ENCODE measurements around the gene RAB44. TPM values are rescaled to one million over a fixed set of nuclear protein-coding genes. Genes with fewer than 3 reads are reported as not detected.

The RAB44 gene
- total RNA-seq, 2 experiments from 2014 or later = 0.15 to 0.25 TPM

DNA sequence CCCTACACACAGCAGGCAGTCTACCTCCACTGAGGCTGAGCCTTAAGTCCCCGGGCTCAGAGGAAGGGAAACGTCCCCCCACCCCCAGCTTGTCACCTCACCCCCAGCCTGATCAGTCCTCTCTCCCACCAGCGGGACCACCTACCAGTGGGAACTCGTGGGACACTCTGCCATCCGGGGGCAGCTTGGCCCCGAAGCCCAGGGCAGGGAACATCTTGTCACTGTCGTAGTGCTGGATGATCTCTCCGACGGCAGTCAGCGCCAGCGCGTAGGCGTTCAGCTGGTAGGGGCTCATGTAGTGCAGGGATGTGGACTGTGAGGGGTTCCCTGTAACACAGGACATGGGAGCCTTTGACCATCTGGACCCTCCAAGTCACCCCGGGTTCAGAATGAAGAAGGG is 48.6 kb downstream of the RAB44 start:
- ChIA-PET CTCF (no interaction called here), POLR2A (interaction anchor here (1.1 kb wide), 2 partner anchors 26 to 68 kb away, joined by 3 to 4 read pairs; partner anchors contain the start of gene CDKN1A)
- Mint-ChIP-seq H3K4me1 (peaks cover 30% of the 10 kb centered on the region), H3K4me3 (no peak overlapping the region), H3K27me3 (no peaks in the 10 kb centered on the region), H3K36me3 (ENCODE audit: low read depth) (peaks cover 20% of the 10 kb centered on the region), H3K9me3 (peaks cover 19% of the 10 kb centered on the region), H3K27ac (no peak overlapping the region)
- no peak for DNase-seq

- Mint-ChIP-seq H3K9me3 (peaks cover 19% of the 10 kb centered on the region), H3K36me3 (ENCODE audit: low read depth) (peaks cover 22% of the 10 kb centered on the region), H3K27me3 (no peaks in the 10 kb centered on the region), H3K4me1 (peaks cover 38% of the 10 kb centered on the region), H3K27ac (no peak overlapping the region), H3K4me3 (no peak overlapping the region)
- CTCF ChIA-PET = interaction anchor here (1.8 kb wide), 1 partner anchor 135 kb away, joined by 4 read pairs; no protein-coding TSS in a partner anchor
- POLR2A ChIA-PET = interaction anchor here (1.5 kb wide), 1 partner anchor 150 kb away, joined by 4 read pairs; no protein-coding TSS in a partner anchor
- DNase-seq = no peak
These were observed 52.3 kb downstream of the RAB44 start for GRCh38 chr6:36749829-36750489.

- CTCF ChIA-PET = interaction anchor here (0.6 to 2.1 kb wide), 2 partner anchors 15 to 23 kb away, joined by 3 to 8 read pairs; no protein-coding TSS in a partner anchor
- Mint-ChIP-seq H3K4me1 (peaks cover 48% of the 10 kb centered on the region), H3K9me3 (peaks cover 19% of the 10 kb centered on the region), H3K4me3 (no peak overlapping the region), H3K27me3 (no peaks in the 10 kb centered on the region), H3K27ac (no peak overlapping the region), H3K36me3 (ENCODE audit: low read depth) (peaks cover 22% of the 10 kb centered on the region)
- DNase-seq = no peak
- POLR2A ChIA-PET = interaction anchor here (1.6 kb wide), 1 partner anchor 59 kb away, joined by 3 read pairs; no protein-coding TSS in a partner anchor
These were observed 53.5 kb downstream of the RAB44 start for GRCh38 chr6:36751091-36751490.

DNA sequence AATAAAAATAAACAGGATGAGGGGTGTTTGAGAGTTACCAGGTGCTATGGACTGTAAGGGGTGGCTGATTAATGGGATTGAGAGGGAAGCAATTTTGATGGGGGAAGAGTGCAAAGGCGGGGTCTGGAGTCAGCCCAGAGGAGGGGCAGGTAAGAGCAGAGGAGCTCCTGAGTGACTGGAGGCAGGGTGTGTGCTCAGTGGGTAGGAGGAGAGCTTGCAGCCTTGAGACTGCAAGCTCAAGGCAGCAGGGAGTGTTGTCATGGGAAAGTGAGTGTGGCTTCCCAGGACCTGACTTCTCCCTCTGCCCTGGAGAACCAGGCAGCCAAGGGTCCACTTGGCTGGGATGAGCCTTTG is 54.2 kb downstream of the RAB44 start:
- CTCF ChIA-PET = interaction anchor here (2.1 to 10.7 kb wide), 2 partner anchors 14 to 135 kb away, joined by 8 to 174 read pairs; no protein-coding TSS in a partner anchor
- Mint-ChIP-seq H3K27ac (peak overlapping the region; percentile 93), H3K36me3 (ENCODE audit: low read depth) (peaks cover 22% of the 10 kb centered on the region), H3K4me3 (no peak overlapping the region), H3K27me3 (no peaks in the 10 kb centered on the region), H3K4me1 (peaks cover 56% of the 10 kb centered on the region), H3K9me3 (peaks cover 19% of the 10 kb centered on the region)
- no peak for DNase-seq
- POLR2A ChIA-PET = interaction anchor here (0.6 to 1.6 kb wide), 4 partner anchors 16 to 73 kb away, joined by 3 to 4 read pairs (median 3); partner anchors contain the start of gene CDKN1A

- ChIA-PET POLR2A (interaction anchor here (0.9 to 1.6 kb wide), 6 partner anchors 8 to 138 kb away, joined by 3 to 6 read pairs (median 4); no protein-coding TSS in a partner anchor), CTCF (interaction anchor here (1.9 to 10.7 kb wide), 5 partner anchors 14 to 136 kb away, joined by 6 to 174 read pairs (median 101); no protein-coding TSS in a partner anchor)
- H3K4me1 Mint-ChIP-seq = peaks cover 61% of the 10 kb centered on the region
- peak overlapping the region; percentile 18 for H3K4me3 Mint-ChIP-seq
- H3K9me3 Mint-ChIP-seq = peaks cover 19% of the 10 kb centered on the region
- H3K36me3 Mint-ChIP-seq (ENCODE audit: low read depth) = peaks cover 22% of the 10 kb centered on the region
- no peaks in the 10 kb centered on the region for H3K27me3 Mint-ChIP-seq
- peak overlapping the region; percentile 93 for H3K27ac Mint-ChIP-seq
- peak; percentile 40 for DNase-seq
These were observed 54.7 kb downstream of the RAB44 start for GRCh38 chr6:36752187-36752885.

- ChIA-PET POLR2A (interaction anchor here (0.9 to 1.6 kb wide), 7 partner anchors 9 to 160 kb away, joined by 3 to 6 read pairs (median 3); no protein-coding TSS in a partner anchor), CTCF (interaction anchor here (1.9 to 10.7 kb wide), 6 partner anchors 13 to 137 kb away, joined by 6 to 174 read pairs (median 61); no protein-coding TSS in a partner anchor)
- no peak for DNase-seq
- Mint-ChIP-seq H3K9me3 (peaks cover 19% of the 10 kb centered on the region), H3K27me3 (no peaks in the 10 kb centered on the region), H3K27ac (peak overlapping the region; percentile 93), H3K36me3 (ENCODE audit: low read depth) (peaks cover 21% of the 10 kb centered on the region), H3K4me1 (peaks cover 66% of the 10 kb centered on the region), H3K4me3 (no peak overlapping the region)
These were observed 55.4 kb downstream of the RAB44 start for GRCh38 chr6:36752886-36753506.

- peaks cover 16% of the 10 kb centered on the region for H3K9me3 Mint-ChIP-seq
- peaks cover 71% of the 10 kb centered on the region for H3K4me1 Mint-ChIP-seq
- DNase-seq = no peak
- ChIA-PET CTCF (interaction anchor here (0.6 to 10.7 kb wide), 11 partner anchors 13 to 413 kb away, joined by 3 to 174 read pairs (median 6); no protein-coding TSS in a partner anchor), POLR2A (interaction anchor here (1.2 to 3.4 kb wide), 5 partner anchors 26 to 161 kb away, joined by 3 to 30 read pairs (median 5); partner anchors contain the start of gene CDKN1A)
- H3K4me3 Mint-ChIP-seq = no peak overlapping the region
- H3K27ac Mint-ChIP-seq = peak overlapping the region; percentile 93
- peaks cover 14% of the 10 kb centered on the region for H3K36me3 Mint-ChIP-seq (ENCODE audit: low read depth)
- no peaks in the 10 kb centered on the region for H3K27me3 Mint-ChIP-seq
These were observed 56.2 kb downstream of the RAB44 start for GRCh38 chr6:36753671-36754405.

- Mint-ChIP-seq H3K36me3 (ENCODE audit: low read depth) (peaks cover 10% of the 10 kb centered on the region), H3K4me3 (no peak overlapping the region), H3K27ac (peak overlapping the region; percentile 90), H3K27me3 (no peaks in the 10 kb centered on the region), H3K9me3 (peaks cover 9% of the 10 kb centered on the region), H3K4me1 (peaks cover 77% of the 10 kb centered on the region)
- no peak for DNase-seq
- ChIA-PET POLR2A (interaction anchor here (0.9 to 3.4 kb wide), 13 partner anchors 11 to 311 kb away, joined by 3 to 30 read pairs (median 3); partner anchors contain the start of gene CDKN1A), CTCF (interaction anchor here (0.6 to 10.7 kb wide), 23 partner anchors 9 to 414 kb away, joined by 3 to 174 read pairs (median 3); no protein-coding TSS in a partner anchor)
These were observed 57.2 kb downstream of the RAB44 start for GRCh38 chr6:36754582-36755434.

DNA sequence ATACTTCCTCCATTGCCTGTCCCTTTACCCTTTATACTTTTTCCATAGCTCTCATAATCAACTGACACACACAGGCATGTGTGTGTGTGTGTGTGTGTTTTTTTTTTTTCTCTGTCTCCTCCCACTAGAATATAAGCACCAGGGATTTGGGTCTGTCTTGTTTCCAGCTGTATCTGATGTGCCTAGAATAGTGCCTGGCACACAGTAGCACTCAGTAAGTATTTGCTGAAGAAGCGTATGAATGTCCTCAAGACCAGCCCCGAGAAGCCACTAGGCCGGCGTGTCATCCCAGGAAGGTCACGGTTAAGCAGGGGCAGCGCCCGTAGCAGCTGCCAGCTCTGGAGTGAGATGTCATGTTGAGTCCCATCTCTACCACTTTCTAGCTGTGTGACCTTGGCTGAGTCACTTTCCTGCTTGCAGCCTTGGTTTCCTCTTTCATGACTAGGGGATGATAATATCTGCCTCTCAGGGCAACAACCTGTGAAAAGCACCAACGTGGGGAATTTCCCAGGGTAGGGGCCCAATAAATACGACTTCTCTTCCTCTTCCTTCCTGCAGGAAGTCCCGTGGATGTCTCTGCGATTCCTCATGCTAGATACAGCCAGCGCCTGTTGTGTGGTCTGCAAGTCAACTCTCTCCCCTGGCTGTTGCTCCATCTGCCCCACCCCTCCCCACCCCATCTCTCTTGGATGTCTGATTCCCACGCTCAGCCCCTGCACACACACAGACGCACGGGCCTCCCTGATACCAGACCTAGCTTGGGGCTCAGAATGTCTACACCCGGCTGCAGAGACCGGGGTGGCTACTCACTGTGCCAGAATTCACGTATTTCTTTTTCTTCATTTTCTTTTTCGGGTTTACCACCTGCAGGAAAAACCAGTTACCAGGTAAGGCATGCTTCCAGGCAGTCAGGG is 58.1 kb downstream of the RAB44 start:
- peak overlapping the region; percentile 61 for H3K4me3 Mint-ChIP-seq
- ChIA-PET CTCF (interaction anchor here (0.6 to 10.7 kb wide), 19 partner anchors 8 to 415 kb away, joined by 3 to 174 read pairs (median 4); no protein-coding TSS in a partner anchor), POLR2A (interaction anchor here (0.9 to 3.4 kb wide), 13 partner anchors 11 to 312 kb away, joined by 3 to 30 read pairs (median 4); partner anchors contain the start of gene CDKN1A)
- H3K27me3 Mint-ChIP-seq = no peaks in the 10 kb centered on the region
- H3K4me1 Mint-ChIP-seq = peaks cover 77% of the 10 kb centered on the region
- peaks cover 2% of the 10 kb centered on the region for H3K36me3 Mint-ChIP-seq (ENCODE audit: low read depth)
- peaks cover under 1% of the 10 kb centered on the region for H3K9me3 Mint-ChIP-seq
- peak overlapping the region; percentile 90 for H3K27ac Mint-ChIP-seq
- DNase-seq = peak; percentile 82

GRCh38 chr6:36756786-36757185 is 59.2 kb downstream of the RAB44 start:
- H3K4me1 Mint-ChIP-seq = peaks cover 72% of the 10 kb centered on the region
- peaks cover under 1% of the 10 kb centered on the region for H3K36me3 Mint-ChIP-seq (ENCODE audit: low read depth)
- H3K27ac Mint-ChIP-seq = peak overlapping the region; percentile 90
- POLR2A ChIA-PET = interaction anchor here (0.9 to 3.4 kb wide), 4 partner anchors 10 to 157 kb away, joined by 4 to 30 read pairs (median 6); partner anchors contain the start of gene CDKN1A
- no peaks in the 10 kb centered on the region for H3K27me3 Mint-ChIP-seq
- CTCF ChIA-PET = interaction anchor here (0.7 to 10.7 kb wide), 6 partner anchors 23 to 140 kb away, joined by 3 to 174 read pairs (median 53); no protein-coding TSS in a partner anchor
- no peaks in the 10 kb centered on the region for H3K9me3 Mint-ChIP-seq
- H3K4me3 Mint-ChIP-seq = peak overlapping the region; percentile 26
- no peak for DNase-seq
